Endothelial cell of umbilical vein (primary cell): Measurements from ENCODE around the gene ZFHX2. TPM values are rescaled to one million over a fixed set of nuclear protein-coding genes. Genes with fewer than 3 reads are reported as not detected.

Experiments used
- BruUV-seq: library from RNA; stranded (reverse); fragments of 400-500 nt; replicated peaks from 2 replicates; lab custom pipeline; 2021; lab: Mats Ljungman, UMichigan
- CTCF ChIA-PET: fragments of 300-600, 350-600 bp; sonication (Branson Sonifier 250); formaldehyde crosslinking; loops from one replicate; lab custom pipeline; 2021; ENCODE audit warnings: antibody characterized with exemption, inconsistent platforms; lab: Charles Lee
- POLR2A ChIA-PET: fragments of 300-600, 350-600 bp; sonication (Branson Sonifier 250); formaldehyde crosslinking; loops from one replicate; lab custom pipeline; 2021; ENCODE audit warnings: antibody characterized with exemption, inconsistent platforms; lab: Charles Lee
- DNase-seq: peaks from one replicate; pipeline ENCODE4 v3.0.0-alpha.2; 2011; ENCODE audit warnings: low read depth, low spot score
- FAIRE-seq: peaks from 2 replicates; lab custom pipeline; 2011; peaks lifted over from hg19 to GRCh38; lab: Jason Lieb, UNC
- H2AFZ ChIP-seq: 2 replicates; pipeline ENCODE4 v1.6.0; 2012; ENCODE audit warnings: low read depth, low read length, control low read depth, inconsistent platforms
- H3K27ac ChIP-seq: 2 replicates; pipeline ENCODE4 v1.5.1; 2011; ENCODE audit warnings: low read depth, mild to moderate bottlenecking, control low read depth, low read length, moderate library complexity; ENCODE audit not compliant: insufficient read depth
- H3K27me3 ChIP-seq, 2 experiments: 2 replicates each; pipeline versions ENCODE4 v1.6.0 to v1.6.1; 2011; ENCODE audit warnings: low read length in 2 of 2, mixed read lengths in 1 of 2; ENCODE audit not compliant: control insufficient read depth in 2 of 2, insufficient read depth in 2 of 2
- H3K36me3 ChIP-seq, 2 experiments: 2 replicates in 1 of 2; 3 replicates in 1 of 2; pipeline ENCODE4 v1.5.1; 2011; ENCODE audit warnings: low read length in 2 of 2, mild to moderate bottlenecking in 1 of 2, moderate library complexity in 1 of 2; ENCODE audit not compliant: control insufficient read depth in 2 of 2, insufficient read depth in 2 of 2; ENCODE audit errors: extremely low read depth in 1 of 2
- H3K4me1 ChIP-seq: 3 replicates; pipeline ENCODE4 v1.5.1; 2011; ENCODE audit warnings: mild to moderate bottlenecking, low read length; ENCODE audit not compliant: control insufficient read depth, insufficient read depth; ENCODE audit errors: extremely low read depth
- H3K4me2 ChIP-seq: 2 replicates; pipeline ENCODE4 v1.6.1; 2011; ENCODE audit warnings: low read length, control low read depth, mixed read lengths; ENCODE audit not compliant: insufficient read depth
- H3K4me3 ChIP-seq, 3 experiments: fragments of 200-600 bp in 1 of 3; sonication (generic), shearing (Covaris generic) in 1 of 3; replicated peaks in 1 of 3; 2 replicates each; pipeline ENCODE4 v1.5.1; 2011 to 2016; ENCODE audit warnings: control low read depth in 3 of 3, low read length in 3 of 3, mild to moderate bottlenecking in 2 of 3, inconsistent platforms in 1 of 3, low read depth in 1 of 3, moderate library complexity in 1 of 3; ENCODE audit not compliant: insufficient read depth in 1 of 3
- H3K79me2 ChIP-seq: 2 replicates; pipeline ENCODE4 v1.6.0; 2012; ENCODE audit warnings: low read length, inconsistent platforms; ENCODE audit not compliant: control insufficient read depth, insufficient read depth
- H3K9ac ChIP-seq: replicated peaks from 2 replicates; pipeline ENCODE3; 2011; ENCODE audit warnings: low read length, control low read depth; ENCODE audit not compliant: insufficient read depth; ENCODE audit errors: extremely low read depth
- H3K9me1 ChIP-seq: replicated peaks from 3 replicates; pipeline ENCODE4 v1.6.0; 2011; ENCODE audit warnings: mild to moderate bottlenecking, low read length; ENCODE audit not compliant: control insufficient read depth, insufficient read depth; ENCODE audit errors: extremely low read depth
- H3K9me3 ChIP-seq: replicated peaks from 2 replicates; pipeline ENCODE4 v1.5.1; 2012; ENCODE audit warnings: low read length, inconsistent platforms; ENCODE audit not compliant: control insufficient read depth, insufficient read depth
- H4K20me1 ChIP-seq: replicated peaks from 2 replicates; pipeline ENCODE3; 2011; ENCODE audit warnings: mild to moderate bottlenecking, low read length; ENCODE audit not compliant: control insufficient read depth, insufficient read depth; ENCODE audit errors: extremely low read depth
- FOS ChIP-seq: IDR thresholded peaks from 2 replicates; pipeline ENCODE4 v1.6.1; 2011; ENCODE audit warnings: mild to moderate bottlenecking, low read length, moderate library complexity, borderline replicate concordance; ENCODE audit not compliant: insufficient read depth
- GATA2 ChIP-seq: IDR thresholded peaks from 2 replicates; pipeline ENCODE4 v1.7.0; 2011; ENCODE audit warnings: low read depth, mild to moderate bottlenecking, moderate library complexity, mixed read lengths, low read length; ENCODE audit not compliant: insufficient read length, insufficient read depth
- JUN ChIP-seq: IDR thresholded peaks from 2 replicates; pipeline ENCODE4 v1.6.1; 2011; ENCODE audit warnings: borderline replicate concordance, low read depth; ENCODE audit not compliant: insufficient read length, insufficient read depth
- POLR2A ChIP-seq: IDR thresholded peaks from 2 replicates; pipeline ENCODE4 v1.6.1; 2012; ENCODE audit warnings: low read depth, mild to moderate bottlenecking, control low read depth, low read length
- POLR2AphosphoS5 ChIP-seq: IDR thresholded peaks from 2 replicates; pipeline ENCODE4 v1.6.1; 2012; ENCODE audit warnings: low read depth, mild to moderate bottlenecking, control low read depth, low read length, moderate library complexity; ENCODE audit not compliant: insufficient read depth
- dilution Hi-C: fragments of 300-500 bp; cut with MboI; formaldehyde crosslinking; loops from one replicate; pipeline ENCODE4 v1.15.0; 2019; ENCODE audit warnings: low sequenced_read_pairs; ENCODE audit not compliant: extremely low pct_ligation_motif_present
- intact Hi-C: fragments of 100-400 bp; cut with micrococcal nuclease; formaldehyde crosslinking; loops from one replicate; pipeline ENCODE4 v1.10.0; 2022
- polyA plus RNA-seq, 4 experiments: library from polyadenylated mRNA; depleted of rRNA in 3 of 4; stranded (reverse) in 3 of 4; unstranded in 1 of 4; fragments of >200 nt; gene quantifications; 2 replicates each; pipeline versions ENCODE4 v1.2.1 to v1.2.3, GENCODE V29; 2011 to 2012; ENCODE audit warnings: missing spikeins in 1 of 4
- total RNA-seq: library from RNA; stranded (reverse); gene quantifications from 2 replicates; pipeline ENCODE4 v1.2.3, GENCODE V29; 2021
- TF ChIP-seq, protein P1 (sequence below), 2 donors: IDR thresholded peaks; 1 replicate in 1 of 2; 2 replicates in 1 of 2; pipeline ENCODE4 v1.5.1; 2011; ENCODE audit warnings: low read length in 2 of 2, mild to moderate bottlenecking in 2 of 2, moderate library complexity in 2 of 2, control low read depth in 1 of 2, inconsistent platforms in 1 of 2, low read depth in 1 of 2; ENCODE audit not compliant: insufficient read depth in 1 of 2; ENCODE audit errors: extremely low read depth in 1 of 2
- TF ChIP-seq, protein P2 (sequence below): IDR thresholded peaks from 2 replicates; pipeline ENCODE4 v1.6.1; 2011; ENCODE audit not compliant: insufficient read depth, insufficient read length

Gene ZFHX2
- total and polyA plus RNA-seq, 2 donors (not counting 3 experiments of a cell fraction or from before 2014, with no cell fraction given), result 0.25 to 2.3 TPM

DNA sequence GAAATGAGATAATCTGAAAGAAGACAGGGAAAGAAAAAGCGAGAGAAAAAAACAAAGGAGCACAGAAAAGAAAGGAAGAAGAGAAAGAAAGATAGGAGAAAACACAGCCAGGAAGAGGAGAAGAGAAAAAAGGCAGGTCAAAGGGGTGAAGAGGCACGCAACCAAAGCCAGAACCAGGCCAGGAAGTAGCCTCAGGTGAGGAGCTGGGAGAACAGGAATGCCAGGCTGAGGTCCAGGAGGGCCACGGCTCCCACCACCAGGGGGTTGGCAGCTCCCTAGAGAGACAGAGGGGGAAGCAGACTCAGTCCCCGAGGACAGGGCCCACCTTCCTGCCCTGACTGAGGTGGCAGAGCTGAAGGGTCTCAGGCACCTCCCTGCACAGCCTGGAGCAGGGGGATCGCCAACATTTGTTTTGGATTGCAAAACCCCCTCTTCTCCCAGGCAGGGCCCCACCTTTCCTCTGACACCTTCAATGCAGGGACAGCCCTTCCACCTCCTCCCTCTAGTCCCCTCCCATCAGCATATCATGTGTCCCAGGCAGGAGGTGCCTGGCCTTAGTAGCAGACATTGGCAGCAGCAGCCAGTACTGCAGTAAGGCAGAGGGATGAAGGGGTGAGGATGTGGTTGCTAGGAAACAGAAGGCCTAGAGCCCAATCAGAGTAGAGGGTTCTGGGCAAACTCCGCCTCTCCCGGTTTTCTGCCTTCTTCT, 18.0 kb upstream of the ZFHX2 start:
- H3K27me3 ChIP-seq, result peaks cover 6 to 11% of the 10 kb centered on the region in 2 experiments
- CTCF ChIA-PET, result interaction anchor here (0.9 to 1.9 kb wide), 4 partner anchors 10 to 341 kb away, joined by 3 to 8 read pairs (median 6); no protein-coding TSS in a partner anchor
- FAIRE-seq, result no peak
- no peak for DNase-seq
- H3K9ac ChIP-seq, result no peak overlapping the region
- POLR2A ChIA-PET, result no interaction called here
- BruUV-seq, result no TSS peak
- H3K79me2 ChIP-seq, result no peaks in the 10 kb centered on the region
- H4K20me1 ChIP-seq, result no peaks in the 10 kb centered on the region
- no peaks in the 10 kb centered on the region for H3K36me3 ChIP-seq
- H3K9me3 ChIP-seq, result no peaks in the 10 kb centered on the region
- intact Hi-C loops (no loop called here), dilution Hi-C loops (no loop called here)
- peaks cover 4% of the 10 kb centered on the region for H3K4me1 ChIP-seq
- no peaks in the 10 kb centered on the region for H3K9me1 ChIP-seq
- H3K4me2 ChIP-seq, result no peak overlapping the region
- TF ChIP-seq POLR2AphosphoS5, result no peak
- H3K27ac ChIP-seq, result no peak overlapping the region
- no peak overlapping the region for H2AFZ ChIP-seq
- H3K4me3 ChIP-seq, result no peak overlapping the region

DNA sequence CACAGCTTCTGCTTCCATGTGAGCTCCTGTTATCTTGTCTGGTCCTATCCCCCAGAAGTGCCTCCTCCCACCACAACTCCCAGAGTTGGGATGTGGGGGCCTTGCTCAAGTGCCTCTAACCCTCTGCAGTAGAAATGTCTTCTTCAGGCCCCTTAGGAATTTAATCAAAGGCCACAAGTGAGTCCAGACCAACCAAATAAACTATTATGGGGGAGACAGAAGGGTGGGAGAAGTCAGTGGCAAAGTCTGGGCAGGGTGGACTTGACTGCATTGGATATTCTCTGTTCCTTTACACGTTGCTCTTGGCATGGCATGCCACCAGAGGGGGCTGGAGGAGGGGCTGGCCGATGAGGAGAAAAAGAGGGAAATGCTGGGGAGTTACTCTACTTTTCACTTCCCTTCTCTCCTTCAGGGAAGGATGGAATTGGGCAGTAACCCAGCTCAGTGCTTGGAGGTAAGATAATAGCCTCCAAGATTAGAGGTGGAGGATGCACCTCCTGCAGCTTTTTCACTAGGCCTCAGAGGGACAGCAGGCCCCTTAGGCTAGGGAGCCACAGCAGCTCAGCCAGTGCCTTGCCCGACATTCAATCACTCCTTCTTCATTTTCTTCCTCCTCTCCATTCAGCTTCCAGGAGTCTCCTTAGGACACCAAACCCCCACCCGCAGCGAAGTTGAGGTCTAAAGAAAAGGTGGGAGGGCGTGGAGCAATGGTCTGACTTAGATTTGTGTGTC, 17.2 kb upstream of the ZFHX2 start:
- Histone ChIP-seq H3K4me1 (peaks cover 4% of the 10 kb centered on the region), H4K20me1 (no peaks in the 10 kb centered on the region), H3K36me3 (no peaks in the 10 kb centered on the region), H3K9me1 (no peaks in the 10 kb centered on the region), H3K27me3 (peaks cover 6 to 11% of the 10 kb centered on the region in 2 experiments), H3K9me3 (no peaks in the 10 kb centered on the region), H3K4me3 (no peak overlapping the region), H3K9ac (no peak overlapping the region), H3K4me2 (no peak overlapping the region), H3K27ac (no peak overlapping the region), H3K79me2 (no peaks in the 10 kb centered on the region), H2AFZ (no peak overlapping the region)
- TF ChIP-seq JUN, result no peak
- TF ChIP-seq, protein P1, sequence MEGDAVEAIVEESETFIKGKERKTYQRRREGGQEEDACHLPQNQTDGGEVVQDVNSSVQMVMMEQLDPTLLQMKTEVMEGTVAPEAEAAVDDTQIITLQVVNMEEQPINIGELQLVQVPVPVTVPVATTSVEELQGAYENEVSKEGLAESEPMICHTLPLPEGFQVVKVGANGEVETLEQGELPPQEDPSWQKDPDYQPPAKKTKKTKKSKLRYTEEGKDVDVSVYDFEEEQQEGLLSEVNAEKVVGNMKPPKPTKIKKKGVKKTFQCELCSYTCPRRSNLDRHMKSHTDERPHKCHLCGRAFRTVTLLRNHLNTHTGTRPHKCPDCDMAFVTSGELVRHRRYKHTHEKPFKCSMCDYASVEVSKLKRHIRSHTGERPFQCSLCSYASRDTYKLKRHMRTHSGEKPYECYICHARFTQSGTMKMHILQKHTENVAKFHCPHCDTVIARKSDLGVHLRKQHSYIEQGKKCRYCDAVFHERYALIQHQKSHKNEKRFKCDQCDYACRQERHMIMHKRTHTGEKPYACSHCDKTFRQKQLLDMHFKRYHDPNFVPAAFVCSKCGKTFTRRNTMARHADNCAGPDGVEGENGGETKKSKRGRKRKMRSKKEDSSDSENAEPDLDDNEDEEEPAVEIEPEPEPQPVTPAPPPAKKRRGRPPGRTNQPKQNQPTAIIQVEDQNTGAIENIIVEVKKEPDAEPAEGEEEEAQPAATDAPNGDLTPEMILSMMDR (IDR thresholded peaks at IDR 0.05; ENCODE audit: extremely low read depth in 1 of 2, insufficient read depth in 1 of 2, low read depth in 1 of 2, low read length in 2 of 2), result peak; percentile 32 to 53
- no peak for TF ChIP-seq POLR2AphosphoS5
- TF ChIP-seq FOS, result no peak
- no peak for TF ChIP-seq POLR2A
- TF ChIP-seq, protein P2, sequence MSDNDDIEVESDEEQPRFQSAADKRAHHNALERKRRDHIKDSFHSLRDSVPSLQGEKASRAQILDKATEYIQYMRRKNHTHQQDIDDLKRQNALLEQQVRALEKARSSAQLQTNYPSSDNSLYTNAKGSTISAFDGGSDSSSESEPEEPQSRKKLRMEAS, result no peak
- no peak for TF ChIP-seq GATA2
- dilution Hi-C loops (no loop called here), intact Hi-C loops (no loop called here)
- no peak for FAIRE-seq
- no peak for DNase-seq
- ChIA-PET CTCF (interaction anchor here (0.7 to 1.9 kb wide), 5 partner anchors 9 to 342 kb away, joined by 3 to 8 read pairs (median 5); no protein-coding TSS in a partner anchor), POLR2A (no interaction called here)
- no TSS peak for BruUV-seq
